Adrenal gland (tissue), 12 donors: ENCODE measurements around the gene RTTN. TPM values are rescaled to one million over a fixed set of nuclear protein-coding genes. Genes with fewer than 3 reads are reported as not detected.

Experiments used
- DNase-seq, 7 donors: peaks; one replicate each; pipeline ENCODE4 v3.0.0-alpha.2; 2019 to 2020
- H3K27ac ChIP-seq, 5 donors: fragments of 200-600 bp; sonication (generic) in 4 of 5; 1 replicate in 3 of 5; 2 replicates in 2 of 5; pipeline versions ENCODE4 v1.5.1 to v1.8.0; 2016 to 2020; ENCODE audit warnings: mild to moderate bottlenecking in 1 of 5
- H3K27me3 ChIP-seq: fragments of 200-600 bp; 2 replicates; pipeline ENCODE4 v1.8.0; 2021
- H3K36me3 ChIP-seq, 2 donors: fragments of 200-600 bp; replicated peaks in 1 of 2; 1 replicate in 1 of 2; 2 replicates in 1 of 2; pipeline versions ENCODE4 v1.5.1 to v1.8.0; 2018 to 2022
- H3K4me1 ChIP-seq, 2 donors: fragments of 200-600 bp; replicated peaks in 1 of 2; 1 replicate in 1 of 2; 2 replicates in 1 of 2; pipeline versions ENCODE4 v1.5.1 to v1.8.0; 2018 to 2021
- H3K4me3 ChIP-seq, 4 donors: fragments of 200-600 bp; sonication (generic) in 3 of 4; one replicate each; pipeline ENCODE4 v1.5.1; 2016 to 2018
- H3K9me3 ChIP-seq, 3 donors: fragments of 200-600 bp; sonication (generic) in 1 of 3; replicated peaks in 1 of 3; 1 replicate in 2 of 3; 2 replicates in 1 of 3; pipeline versions ENCODE4 v1.5.1 to v1.8.0; 2016 to 2021
- CTCF ChIP-seq, 6 experiments: fragments of 450-650 bp in 4 of 6; fragments of 200-600 bp in 2 of 6; sonication (generic) in 1 of 6; IDR thresholded peaks; 1 replicate in 5 of 6; 2 replicates in 1 of 6; pipeline versions ENCODE4 v1.5.1 to v1.8.0; 2016 to 2021; ENCODE audit warnings: antibody characterized with exemption in 6 of 6, mild to moderate bottlenecking in 2 of 6, moderate library complexity in 1 of 6
- POLR2A ChIP-seq, 2 donors: fragments of 450-650 bp; IDR thresholded peaks; one replicate each; pipeline ENCODE4 v1.6.1; 2017; ENCODE audit warnings: antibody characterized with exemption in 2 of 2, mild to moderate bottlenecking in 2 of 2, moderate library complexity in 1 of 2
- WGBS, 4 donors: extraction: QIAGEN DNeasy Blood & Tissue Kit in 2 of 4; methylation state at CpG; one replicate each; pipeline versions ENCODE4 v1.1.5 to v1.1.7; 2013 to 2017; 5-methylcytosine and 5-hydroxymethylcytosine counted together
- intact Hi-C, 2 donors: fragments of 100-400 bp; cut with DNase I; formaldehyde crosslinking; loops; one replicate each; pipeline versions ENCODE4 v1.14.1 to v1.15.0; 2022 to 2023
- polyA plus RNA-seq, 3 donors: library from polyadenylated mRNA; stranded (reverse); fragments of 200-250 nt in 2 of 3; fragments of 350-450 nt in 1 of 3; fragmentation: Illumina TruSeq in 1 of 3; extraction: RNeasy Lipid Tissue Mini Kit (QIAGEN cat#74804) in 1 of 3; gene quantifications; one replicate each; pipeline ENCODE4 v1.2.3, GENCODE V29; 2013 to 2014
- total RNA-seq, 9 donors: library from RNA; depleted of rRNA in 4 of 9; stranded (reverse); fragments of >200 nt in 4 of 9; fragments of 120-200 nt in 1 of 9; fragmentation: NEBNext Ultra II Directional in 1 of 9; extraction: Animal tissue kit (Norgen Biotek cat#: 25700) in 1 of 9; gene quantifications; one replicate each; pipeline versions ENCODE4 v1.1.0 to v1.2.4, GENCODE V29; 2013 to 2023
- donor health status: healthy with polysubstance abuse.
- donor health status: Bipolar disorder and iron deficiency.
- donor health status: DM: yes; HTN: yes; CAD: no.
- donor health status: DM: no; HTN: no; CAD: no.
- donor health status: DM: no; HTN: no; CAD: no.
- donor health status: DM: yes; HTN: yes; CAD: no.

Gene RTTN
- total and polyA plus RNA-seq, 12 donors: 4.0 to 22.5 (median 7.5) TPM

DNA sequence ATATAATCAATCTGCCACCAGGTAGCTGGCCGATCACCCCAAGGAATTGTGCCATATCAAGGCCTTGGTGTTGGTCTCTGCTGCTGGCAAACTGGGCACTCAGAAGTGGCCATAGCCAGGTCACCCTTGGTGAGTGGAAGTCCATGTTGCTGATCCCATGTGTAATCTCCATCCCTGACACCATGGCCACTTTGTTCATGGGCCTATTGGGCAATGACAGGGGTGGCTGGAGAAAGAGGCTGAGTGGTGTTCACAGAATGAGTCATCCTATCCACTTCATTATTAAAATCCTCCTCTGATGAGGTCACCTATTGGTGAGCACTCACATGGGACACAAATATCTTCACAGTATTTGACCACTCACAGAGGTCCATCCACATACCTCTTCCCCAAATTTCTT is 231.1 kb downstream of the RTTN start:
- WGBS, 4 donors: 88 to 100% (median 91%) methylated on average over 1 of the region's 1 CpG; no CpG with 5 or more reads in 1 of the 4 donors
- no peak for DNase-seq
- H3K27me3 ChIP-seq: no peaks in the 10 kb centered on the region
- intact Hi-C loops: no loop called here
- H3K4me1 ChIP-seq: no peaks in the 10 kb centered on the region
- no peak overlapping the region for H3K27ac ChIP-seq
- H3K9me3 ChIP-seq: no peaks in the 10 kb centered on the region
- H3K36me3 ChIP-seq: no peaks in the 10 kb centered on the region
- TF ChIP-seq CTCF (IDR thresholded peaks at IDR 0.05) (no peak), POLR2A (IDR thresholded peaks at IDR 0.05) (no peak)
- no peak overlapping the region for H3K4me3 ChIP-seq

GRCh38 chr18:69969491-69969890 is 236.0 kb downstream of the RTTN start:
- Histone ChIP-seq H3K9me3 (no peaks in the 10 kb centered on the region), H3K4me1 (no peaks in the 10 kb centered on the region), H3K36me3 (no peaks in the 10 kb centered on the region), H3K27me3 (no peaks in the 10 kb centered on the region), H3K4me3 (no peak overlapping the region), H3K27ac (no peak overlapping the region)
- no peak for DNase-seq
- intact Hi-C loops: no loop called here
- 81 to 89% (median 86%) methylated on average over 2 of the region's 2 CpGs for WGBS, 4 donors
- TF ChIP-seq CTCF (IDR thresholded peaks at IDR 0.05) (no peak), POLR2A (IDR thresholded peaks at IDR 0.05) (no peak)

GRCh38 chr18:69968039-69968438 is 237.4 kb downstream of the RTTN start:
- Histone ChIP-seq H3K4me3 (no peak overlapping the region), H3K36me3 (no peaks in the 10 kb centered on the region), H3K27me3 (no peaks in the 10 kb centered on the region), H3K27ac (no peak overlapping the region), H3K4me1 (no peaks in the 10 kb centered on the region), H3K9me3 (no peaks in the 10 kb centered on the region)
- intact Hi-C loops: no loop called here
- TF ChIP-seq POLR2A (IDR thresholded peaks at IDR 0.05) (no peak), CTCF (IDR thresholded peaks at IDR 0.05) (no peak)
- peak in 1 of 7 donors; percentile 67 for DNase-seq
- 78 to 92% (median 87%) methylated on average over 8 of the region's 8 CpGs for WGBS, 4 donors

GRCh38 chr18:69963196-69963595 is 242.3 kb downstream of the RTTN start:
- H3K27me3 ChIP-seq: no peaks in the 10 kb centered on the region
- no peak overlapping the region for H3K4me3 ChIP-seq
- no peaks in the 10 kb centered on the region for H3K36me3 ChIP-seq
- TF ChIP-seq CTCF (IDR thresholded peaks at IDR 0.05): no peak
- no peak for TF ChIP-seq POLR2A (IDR thresholded peaks at IDR 0.05)
- no peaks in the 10 kb centered on the region for H3K4me1 ChIP-seq
- H3K27ac ChIP-seq: no peak overlapping the region
- 81 to 93% (median 91%) methylated on average over 4 of the region's 4 CpGs for WGBS, 4 donors
- intact Hi-C loops: no loop called here
- DNase-seq: no peak
- H3K9me3 ChIP-seq: no peaks in the 10 kb centered on the region
